ENCODE measurements around the gene ZFPM1.
A peak's percentile ranks its signal among the peaks of the same experiment; 100 is the strongest.

ZFPM1 gene

GRCh38 chr16:88530858-88531203 lies 77.8 kb downstream of the ZFPM1 start:
- no peak for DNase-seq

GRCh38 chr16:88531346-88531745 lies 78.3 kb downstream of the ZFPM1 start:
- no peak for DNase-seq

GRCh38 chr16:88531931-88532433 lies 78.9 kb downstream of the ZFPM1 start:
- no peak for DNase-seq

- no peak for DNase-seq
These were observed 79.6 kb downstream of the ZFPM1 start for GRCh38 chr16:88532434-88533241.

- DNase-seq, result no peak
These were observed 80.4 kb downstream of the ZFPM1 start for GRCh38 chr16:88533381-88533917.

GRCh38 chr16:88533932-88534637 lies 81.0 kb downstream of the ZFPM1 start:
- peak; percentile 80 to 84 for DNase-seq

- DNase-seq, result peak in 1 of 2 donors; percentile 55
These were observed 81.6 kb downstream of the ZFPM1 start for GRCh38 chr16:88534638-88535190.

GRCh38 chr16:88535191-88535856 lies 82.2 kb downstream of the ZFPM1 start:
- DNase-seq, result no peak

- no peak for DNase-seq
These were observed 82.8 kb downstream of the ZFPM1 start for GRCh38 chr16:88535857-88536222.

- DNase-seq, result no peak
These were observed 83.4 kb downstream of the ZFPM1 start for GRCh38 chr16:88536510-88536909.

GRCh38 chr16:88536971-88537751 lies 84.1 kb downstream of the ZFPM1 start:
- no peak for DNase-seq

GRCh38 chr16:88537859-88538258 lies 84.8 kb downstream of the ZFPM1 start:
- DNase-seq, result no peak

- DNase-seq, result no peak
These were observed 85.4 kb downstream of the ZFPM1 start for GRCh38 chr16:88538366-88539060.

- no peak for DNase-seq
These were observed 86.2 kb downstream of the ZFPM1 start for GRCh38 chr16:88539261-88539651.

- DNase-seq, result no peak
These were observed 86.7 kb downstream of the ZFPM1 start for GRCh38 chr16:88539652-88540345.

GRCh38 chr16:88540346-88540977 lies 87.4 kb downstream of the ZFPM1 start:
- DNase-seq, result no peak

- DNase-seq, result no peak
These were observed 88.9 kb downstream of the ZFPM1 start for GRCh38 chr16:88541831-88542616.

- DNase-seq, result no peak
These were observed 90.2 kb downstream of the ZFPM1 start for GRCh38 chr16:88543230-88543813.

GRCh38 chr16:88545781-88546180 lies 92.7 kb downstream of the ZFPM1 start:
- no peak for DNase-seq
